Loucy (cell line): Measurements from ENCODE around the gene ADIPOQ.
"Not testable (repeated sequence)": the region's sequence is repeated elsewhere in the genome, so short reads cannot be mapped to it uniquely, and the experiment has no call there.

Source experiments
- H2AFZ ChIP-seq: fragments of 200-600 bp; sonication (generic); 2 replicates; pipeline ENCODE4 v1.6.0; 2016; ENCODE audit warnings: antibody characterized with exemption, mild to moderate bottlenecking, low read length, moderate library complexity
- H3F3A ChIP-seq: fragments of 200-600 bp; 2 replicates; pipeline ENCODE4 v1.6.0; 2016; ENCODE audit warnings: antibody characterized with exemption, low read depth, mild to moderate bottlenecking
- H3K27me3 ChIP-seq: fragments of 200-600 bp; sonication (generic); 2 replicates; pipeline ENCODE4 v1.6.1; 2014; ENCODE audit warnings: low read length, mild to moderate bottlenecking; ENCODE audit not compliant: insufficient read depth, poor library complexity, severe bottlenecking
- H3K36me3 ChIP-seq: fragments of 200-600 bp; sonication (generic); 2 replicates; pipeline ENCODE4 v1.6.1; 2016; ENCODE audit warnings: low read length; ENCODE audit not compliant: insufficient read depth
- H3K4me1 ChIP-seq: fragments of 200-600 bp; sonication (generic); 2 replicates; pipeline ENCODE4 v1.5.1; 2014; ENCODE audit warnings: low read length, mild to moderate bottlenecking; ENCODE audit not compliant: insufficient read depth, poor library complexity, severe bottlenecking
- H3K4me2 ChIP-seq: fragments of 200-600 bp; sonication (generic); 2 replicates; pipeline ENCODE4 v1.6.0; 2014; ENCODE audit warnings: antibody characterized with exemption, low read length, low read depth, mild to moderate bottlenecking; ENCODE audit not compliant: poor library complexity, severe bottlenecking
- H3K4me3 ChIP-seq: fragments of 200-600 bp; sonication (generic); 2 replicates; pipeline ENCODE4 v1.5.1; 2014; ENCODE audit warnings: low read length, mild to moderate bottlenecking, mixed read lengths; ENCODE audit not compliant: poor library complexity, severe bottlenecking
- H3K79me2 ChIP-seq: fragments of 200-600 bp; sonication (generic); 2 replicates; pipeline ENCODE4 v1.6.1; 2014; ENCODE audit warnings: low read length; ENCODE audit not compliant: insufficient read depth
- H3K9ac ChIP-seq: fragments of 200-600 bp; sonication (generic); 2 replicates; pipeline ENCODE4 v1.6.0; 2014; ENCODE audit warnings: mild to moderate bottlenecking, low read depth, low read length, moderate library complexity; ENCODE audit not compliant: poor library complexity, severe bottlenecking
- H3K9me2 ChIP-seq: fragments of 200-600 bp; sonication (generic); replicated peaks from 2 replicates; pipeline ENCODE4 v1.6.1; 2016; ENCODE audit warnings: low read depth, low read length, mixed read lengths
- H3K9me3 ChIP-seq: fragments of 200-600 bp; sonication (generic); 2 replicates; pipeline ENCODE4 v1.6.1; 2014; ENCODE audit warnings: mild to moderate bottlenecking, antibody characterized with exemption, low read length, low read depth; ENCODE audit not compliant: insufficient read depth
- H4K20me1 ChIP-seq: fragments of 200-600 bp; sonication (generic); 2 replicates; pipeline ENCODE4 v1.6.0; 2014; ENCODE audit warnings: antibody characterized with exemption, low read length, mild to moderate bottlenecking; ENCODE audit not compliant: insufficient read depth, poor library complexity, severe bottlenecking
- EZH2phosphoT487 ChIP-seq: fragments of 200-600 bp; IDR thresholded peaks from 2 replicates; pipeline ENCODE4 v1.6.1; 2018; ENCODE audit warnings: antibody characterized with exemption, mild to moderate bottlenecking, moderate library complexity, borderline replicate concordance
- TF ChIP-seq, protein P1 (sequence below): fragments of 200-600 bp; sonication (generic); conservative IDR thresholded peaks from 2 replicates; pipeline ENCODE4 v1.5.1; 2014; ENCODE audit warnings: mild to moderate bottlenecking, antibody characterized with exemption, low read length

ADIPOQ gene

GRCh38 chr3:186890911-186891310 lies 48.4 kb downstream of the ADIPOQ start:
- no peaks in the 10 kb centered on the region for H3K9me3 ChIP-seq
- no peak overlapping the region for H3K4me3 ChIP-seq
- H3K36me3 ChIP-seq: no peaks in the 10 kb centered on the region
- peaks cover 26% of the 10 kb centered on the region for H3K4me1 ChIP-seq
- H3F3A ChIP-seq: no peaks in the 10 kb centered on the region
- no peaks in the 10 kb centered on the region for H4K20me1 ChIP-seq
- no peaks in the 10 kb centered on the region for H3K79me2 ChIP-seq
- H3K27me3 ChIP-seq: no peaks in the 10 kb centered on the region
- H3K9ac ChIP-seq: no peak overlapping the region
- no peaks in the 10 kb centered on the region for H3K9me2 ChIP-seq
- TF ChIP-seq, protein P1, sequence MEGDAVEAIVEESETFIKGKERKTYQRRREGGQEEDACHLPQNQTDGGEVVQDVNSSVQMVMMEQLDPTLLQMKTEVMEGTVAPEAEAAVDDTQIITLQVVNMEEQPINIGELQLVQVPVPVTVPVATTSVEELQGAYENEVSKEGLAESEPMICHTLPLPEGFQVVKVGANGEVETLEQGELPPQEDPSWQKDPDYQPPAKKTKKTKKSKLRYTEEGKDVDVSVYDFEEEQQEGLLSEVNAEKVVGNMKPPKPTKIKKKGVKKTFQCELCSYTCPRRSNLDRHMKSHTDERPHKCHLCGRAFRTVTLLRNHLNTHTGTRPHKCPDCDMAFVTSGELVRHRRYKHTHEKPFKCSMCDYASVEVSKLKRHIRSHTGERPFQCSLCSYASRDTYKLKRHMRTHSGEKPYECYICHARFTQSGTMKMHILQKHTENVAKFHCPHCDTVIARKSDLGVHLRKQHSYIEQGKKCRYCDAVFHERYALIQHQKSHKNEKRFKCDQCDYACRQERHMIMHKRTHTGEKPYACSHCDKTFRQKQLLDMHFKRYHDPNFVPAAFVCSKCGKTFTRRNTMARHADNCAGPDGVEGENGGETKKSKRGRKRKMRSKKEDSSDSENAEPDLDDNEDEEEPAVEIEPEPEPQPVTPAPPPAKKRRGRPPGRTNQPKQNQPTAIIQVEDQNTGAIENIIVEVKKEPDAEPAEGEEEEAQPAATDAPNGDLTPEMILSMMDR: no peak
- no peak for TF ChIP-seq EZH2phosphoT487
- no peak overlapping the region for H2AFZ ChIP-seq
- H3K4me2 ChIP-seq: no peak overlapping the region

DNA sequence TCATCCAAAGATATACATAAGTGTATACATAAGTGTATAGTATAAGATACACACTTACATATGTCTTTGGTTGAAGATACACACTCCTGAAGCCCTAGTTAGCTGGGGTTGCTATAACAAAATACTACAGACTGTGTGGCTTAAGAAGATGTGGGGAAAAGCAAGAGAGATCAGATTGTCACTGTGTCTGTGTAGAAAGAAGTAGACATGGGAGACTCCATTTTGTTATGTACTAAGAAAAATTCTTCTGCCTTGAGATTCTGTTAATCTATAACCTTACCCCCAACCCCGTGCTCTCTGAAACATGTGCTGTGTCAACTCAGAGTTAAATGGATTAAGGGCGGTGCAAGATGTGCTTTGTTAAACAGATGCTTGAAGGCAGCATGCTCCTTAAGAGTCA lies 50.6 kb downstream of the ADIPOQ start:
- H4K20me1 ChIP-seq, H3K4me3 ChIP-seq, H2AFZ ChIP-seq, H3F3A ChIP-seq, H3K36me3 ChIP-seq, H3K79me2 ChIP-seq, H3K27me3 ChIP-seq, H3K9me2 ChIP-seq, H3K9ac ChIP-seq, H3K9me3 ChIP-seq, H3K4me2 ChIP-seq: not testable (repeated sequence)
- H3K4me1 ChIP-seq: peaks cover 16% of the 10 kb centered on the region

DNA sequence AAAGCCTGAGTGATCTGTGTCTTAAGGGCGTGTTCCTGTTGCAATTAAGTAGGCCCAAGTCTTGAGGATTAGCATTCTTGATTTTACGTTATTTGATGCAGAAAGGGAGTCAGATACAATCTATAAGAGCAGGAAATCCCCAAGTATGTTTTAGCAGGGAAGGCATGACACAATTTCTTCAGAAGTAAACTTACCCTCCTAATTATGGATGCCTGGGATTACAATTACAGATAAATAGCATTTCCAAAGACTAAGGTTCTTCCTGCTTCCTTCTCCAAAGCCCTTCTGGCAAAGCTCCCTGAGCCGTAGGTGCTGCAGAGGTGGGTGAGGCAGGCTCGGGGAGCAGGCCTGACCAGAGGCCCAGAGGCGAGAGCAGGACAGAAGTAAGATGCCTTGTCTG lies 52.9 kb downstream of the ADIPOQ start:
- no peaks in the 10 kb centered on the region for H4K20me1 ChIP-seq
- no peaks in the 10 kb centered on the region for H3K9me2 ChIP-seq
- no peak for TF ChIP-seq EZH2phosphoT487
- TF ChIP-seq, protein P1: no peak
- no peak overlapping the region for H3K9ac ChIP-seq
- H2AFZ ChIP-seq: no peak overlapping the region
- H3K9me3 ChIP-seq: no peaks in the 10 kb centered on the region
- no peak overlapping the region for H3K4me2 ChIP-seq
- H3K4me1 ChIP-seq: peaks cover 4% of the 10 kb centered on the region
- H3K79me2 ChIP-seq: no peaks in the 10 kb centered on the region
- no peak overlapping the region for H3K4me3 ChIP-seq
- no peaks in the 10 kb centered on the region for H3K27me3 ChIP-seq
- no peaks in the 10 kb centered on the region for H3F3A ChIP-seq
- no peaks in the 10 kb centered on the region for H3K36me3 ChIP-seq

GRCh38 chr3:186896006-186896405 lies 53.5 kb downstream of the ADIPOQ start:
- peaks cover 5% of the 10 kb centered on the region for H3K4me1 ChIP-seq
- TF ChIP-seq, protein P1: no peak
- TF ChIP-seq EZH2phosphoT487: no peak
- no peaks in the 10 kb centered on the region for H3K9me3 ChIP-seq
- H3K4me2 ChIP-seq: no peak overlapping the region
- H3K9ac ChIP-seq: no peak overlapping the region
- H2AFZ ChIP-seq: no peak overlapping the region
- no peaks in the 10 kb centered on the region for H3F3A ChIP-seq
- no peaks in the 10 kb centered on the region for H3K79me2 ChIP-seq
- no peaks in the 10 kb centered on the region for H3K9me2 ChIP-seq
- H3K36me3 ChIP-seq: no peaks in the 10 kb centered on the region
- H3K27me3 ChIP-seq: no peaks in the 10 kb centered on the region
- H3K4me3 ChIP-seq: no peak overlapping the region
- H4K20me1 ChIP-seq: no peaks in the 10 kb centered on the region
